Lung microvascular endothelial cell (primary cell): ENCODE measurements around the gene SHCBP1. TPM values are rescaled to one million over a fixed set of nuclear protein-coding genes. Genes with fewer than 3 reads are reported as not detected.
"Not testable (repeated sequence)": the region's sequence is repeated elsewhere in the genome, so short reads cannot be mapped to it uniquely, and the experiment has no call there.

ENCODE experiments used
- DNase-seq, 2 donors: peaks; one replicate each; pipeline versions ENCODE4 v3.0.0 to v3.0.0-alpha.2; 2010; ENCODE audit warnings: low read depth in 2 of 2
- total RNA-seq: library from RNA; depleted of rRNA; stranded (reverse); fragments of >200 nt; gene quantifications from 2 replicates; pipeline ENCODE4 v1.2.1, GENCODE V29; 2014

Gene SHCBP1, protein sequence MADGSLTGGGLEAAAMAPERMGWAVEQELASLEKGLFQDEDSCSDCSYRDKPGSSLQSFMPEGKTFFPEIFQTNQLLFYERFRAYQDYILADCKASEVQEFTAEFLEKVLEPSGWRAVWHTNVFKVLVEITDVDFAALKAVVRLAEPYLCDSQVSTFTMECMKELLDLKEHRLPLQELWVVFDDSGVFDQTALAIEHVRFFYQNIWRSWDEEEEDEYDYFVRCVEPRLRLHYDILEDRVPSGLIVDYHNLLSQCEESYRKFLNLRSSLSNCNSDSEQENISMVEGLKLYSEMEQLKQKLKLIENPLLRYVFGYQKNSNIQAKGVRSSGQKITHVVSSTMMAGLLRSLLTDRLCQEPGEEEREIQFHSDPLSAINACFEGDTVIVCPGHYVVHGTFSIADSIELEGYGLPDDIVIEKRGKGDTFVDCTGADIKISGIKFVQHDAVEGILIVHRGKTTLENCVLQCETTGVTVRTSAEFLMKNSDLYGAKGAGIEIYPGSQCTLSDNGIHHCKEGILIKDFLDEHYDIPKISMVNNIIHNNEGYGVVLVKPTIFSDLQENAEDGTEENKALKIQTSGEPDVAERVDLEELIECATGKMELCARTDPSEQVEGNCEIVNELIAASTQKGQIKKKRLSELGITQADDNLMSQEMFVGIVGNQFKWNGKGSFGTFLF
- 3.0 and 10.7 TPM in 2 replicates for total RNA-seq

DNA sequence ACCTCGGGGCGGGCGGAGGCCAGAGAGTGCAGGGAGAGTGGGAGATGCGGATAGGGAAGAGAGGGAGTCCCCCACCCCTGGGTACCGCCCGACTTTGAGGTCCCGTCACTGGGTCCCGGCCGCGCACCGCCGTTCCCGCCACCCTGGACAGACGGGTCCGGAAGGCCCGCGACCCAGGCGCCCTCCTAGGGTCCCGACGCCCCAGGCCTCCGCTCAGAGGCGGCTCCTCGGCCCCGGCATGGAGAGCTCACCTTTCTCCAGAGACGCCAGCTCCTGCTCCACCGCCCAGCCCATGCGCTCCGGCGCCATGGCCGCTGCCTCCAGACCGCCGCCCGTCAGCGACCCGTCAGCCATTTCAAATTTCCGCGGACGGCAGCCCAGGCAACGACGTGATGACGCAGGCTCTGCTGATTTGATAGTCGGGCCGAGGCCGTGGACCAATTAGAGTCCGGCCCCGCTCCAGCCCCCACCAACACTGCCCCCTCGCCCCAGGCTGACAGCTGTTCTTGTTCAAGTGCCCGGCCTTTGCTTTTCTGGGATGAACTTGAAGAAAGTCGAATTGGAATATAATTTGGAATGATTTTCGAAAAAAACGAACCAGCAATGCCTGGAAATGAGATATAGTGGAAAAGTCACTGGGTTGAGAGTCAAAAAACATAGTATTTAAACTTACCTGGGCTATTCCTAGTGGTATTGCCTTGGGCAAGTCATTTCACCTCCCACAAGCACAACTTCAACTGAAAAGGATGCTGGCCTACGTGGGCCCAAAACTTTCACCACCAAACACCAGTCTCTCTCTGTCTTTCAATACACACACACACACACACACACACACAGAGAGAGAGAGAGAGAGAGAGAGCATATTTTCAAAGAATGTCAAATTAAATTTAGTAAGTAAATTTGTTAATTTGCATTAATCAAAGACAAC is at the start of gene SHCBP1:
SHCBP1 (minus strand) TSS at position 374 of the 928 bp plus-strand sequence; CDS start at position 354, 20 bp downstream.
- DNase-seq: peak; percentile 89 to 93

- DNase-seq: no peak
Observed at GRCh38 chr16:46662123-46662522, 40.9 kb upstream of the SHCBP1 start.

DNA sequence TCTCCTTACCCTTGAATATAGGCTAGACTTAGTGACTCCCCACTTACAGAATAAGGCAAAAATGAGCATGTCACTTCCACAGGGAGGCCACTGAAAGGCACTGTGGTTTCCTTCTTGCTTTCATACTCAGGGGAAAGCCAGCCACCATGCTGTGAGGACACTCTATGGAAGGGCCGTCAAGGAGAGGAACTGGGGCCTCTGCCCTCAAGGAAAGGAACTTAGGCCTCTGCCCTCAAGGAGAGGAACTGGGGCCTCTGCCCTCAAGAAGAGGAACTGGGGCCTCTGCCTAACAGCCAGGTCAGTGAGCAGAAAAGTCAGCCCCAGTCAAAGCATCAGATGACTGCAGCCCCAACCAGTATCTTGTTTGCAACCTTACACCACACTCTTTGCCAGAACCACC is 37.7 kb upstream of the SHCBP1 start:
- no peak for DNase-seq

DNA sequence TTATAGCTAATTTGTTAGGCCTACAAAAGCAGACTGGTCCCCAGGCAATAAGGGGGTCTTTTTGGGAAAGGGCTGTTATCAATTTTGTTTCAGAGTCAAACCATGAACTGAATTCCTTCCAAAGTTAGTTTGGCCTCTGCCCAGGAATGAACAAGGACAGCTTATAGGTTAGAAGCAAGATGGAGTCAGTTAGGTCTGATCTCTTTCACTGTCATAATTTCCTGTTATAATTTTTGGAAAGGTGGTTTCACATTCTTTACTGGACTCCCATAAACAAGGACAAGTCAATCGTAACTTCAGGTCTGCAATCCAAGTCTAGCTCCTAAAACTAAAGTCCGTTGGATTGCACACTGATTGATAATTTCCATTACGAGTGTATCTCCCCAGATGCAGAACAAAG is 30.1 kb upstream of the SHCBP1 start:
- DNase-seq: no peak

GRCh38 chr16:46650254-46650623 is 29.1 kb upstream of the SHCBP1 start:
- DNase-seq: no peak

GRCh38 chr16:46649588-46650253 is 28.5 kb upstream of the SHCBP1 start:
- no peak for DNase-seq

DNA sequence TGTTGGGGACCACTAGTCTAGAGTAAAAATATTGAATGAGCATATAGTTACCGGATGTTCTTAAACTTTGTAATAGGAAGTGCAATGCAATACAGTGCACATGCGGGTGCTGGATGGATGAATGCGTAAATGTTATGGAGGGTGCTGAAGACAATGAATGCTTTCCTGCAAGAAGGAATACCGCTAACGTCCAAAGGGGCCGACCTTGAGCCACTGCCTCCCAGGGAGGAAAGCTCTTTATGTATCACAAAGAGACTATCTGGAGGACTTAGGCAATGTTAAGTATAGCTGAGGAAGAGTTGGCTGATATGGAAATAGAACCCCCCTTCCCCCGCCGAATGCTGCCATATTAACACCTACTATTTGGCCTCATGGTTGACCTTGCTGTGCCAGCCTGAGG is 27.5 kb upstream of the SHCBP1 start:
- no peak for DNase-seq

DNA sequence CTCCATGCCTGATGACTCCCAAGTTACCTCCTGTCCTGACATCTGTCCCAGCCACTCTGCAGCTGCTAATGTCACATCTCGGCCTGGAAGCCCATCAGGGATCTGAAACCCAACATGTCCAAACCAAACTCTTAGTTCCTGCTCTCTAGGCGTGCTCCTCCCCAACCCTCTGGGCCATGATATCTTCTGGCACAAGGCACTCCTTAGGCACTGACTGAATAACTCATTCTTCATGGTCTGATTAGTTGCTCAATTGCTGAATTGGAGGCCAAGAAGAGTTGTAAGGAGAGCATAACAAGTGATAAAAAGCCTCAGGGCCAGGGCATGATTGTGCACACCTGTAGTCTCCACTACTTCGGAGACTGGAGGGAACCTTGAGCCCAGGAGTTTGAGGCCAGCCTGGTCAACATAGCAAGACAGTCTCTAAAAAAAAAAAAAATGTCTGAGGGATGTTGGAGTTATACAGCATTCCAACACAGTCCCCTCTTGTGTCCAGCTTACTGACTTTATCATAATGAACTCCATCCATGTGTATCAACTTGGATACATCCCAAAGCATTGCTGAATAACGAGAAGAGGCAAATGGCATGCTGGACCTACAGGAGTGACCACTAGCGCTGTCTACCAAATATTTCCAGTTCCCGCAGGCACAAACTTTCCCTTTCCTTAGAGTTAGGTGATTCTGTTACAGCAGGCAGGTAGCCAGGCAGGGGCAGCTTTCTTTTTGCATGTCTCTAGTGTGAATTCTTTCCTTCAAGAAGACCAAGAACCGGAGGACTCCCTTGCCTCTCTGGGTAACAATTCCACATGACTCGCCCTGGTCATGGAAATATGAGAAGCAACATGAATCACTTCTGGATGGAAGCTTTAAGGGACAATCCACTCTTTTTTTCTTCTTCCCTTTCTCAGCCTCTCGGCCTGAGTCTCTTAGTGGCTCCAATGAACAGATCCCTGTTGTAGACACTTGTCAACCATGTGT is 18.1 kb upstream of the SHCBP1 start:
- DNase-seq: no peak

DNA sequence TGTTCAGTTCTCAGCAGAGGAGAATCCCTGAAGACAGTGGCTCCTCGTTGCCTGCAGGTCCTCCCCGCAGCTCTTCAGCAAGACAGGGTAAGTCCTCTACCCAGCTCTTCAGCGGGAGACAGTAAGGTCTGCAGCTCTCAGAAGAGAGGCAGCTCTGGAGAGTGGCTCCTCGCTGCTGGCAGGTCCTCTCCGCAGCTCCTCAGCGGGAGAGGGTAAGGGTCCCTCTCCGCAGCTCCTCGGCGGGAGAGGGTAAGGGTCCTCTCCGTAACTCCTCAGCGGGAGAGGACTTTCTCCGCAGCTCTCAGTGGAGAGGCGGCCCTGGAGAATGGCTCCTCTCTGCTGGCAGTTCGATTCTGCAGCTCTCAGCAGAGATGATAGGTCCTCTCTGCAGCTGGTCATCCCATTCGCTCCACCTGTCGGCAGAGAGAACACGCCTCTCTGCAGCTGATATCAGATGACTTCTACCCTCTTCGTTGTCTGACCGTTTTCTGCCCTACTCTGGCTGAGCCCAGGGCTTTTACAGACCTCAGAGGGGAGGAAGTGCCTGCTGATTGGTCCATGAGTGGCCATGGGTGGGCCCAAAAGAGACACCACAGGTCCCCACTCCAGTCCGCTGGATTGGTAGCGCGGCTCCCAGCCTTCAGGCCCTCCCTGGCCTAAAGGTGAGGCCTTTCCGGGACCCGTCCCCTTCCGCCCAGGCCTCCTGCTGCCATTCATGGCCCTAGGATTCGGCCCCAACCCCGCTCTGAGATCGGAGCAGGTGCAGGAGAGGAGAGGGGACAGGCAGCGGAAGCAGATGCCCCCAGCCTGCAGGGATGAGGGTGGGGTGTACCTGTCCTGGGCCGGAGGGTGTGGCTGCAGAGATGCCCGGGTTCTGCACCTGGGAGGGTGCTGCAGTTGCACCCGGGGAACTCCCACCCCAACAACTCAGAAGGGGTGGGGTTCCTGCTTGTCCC is 11.9 kb upstream of the SHCBP1 start:
- no peak for DNase-seq

GRCh38 chr16:46629331-46630219 is 8.4 kb upstream of the SHCBP1 start:
- peak; percentile 41 to 61 for DNase-seq

- DNase-seq: no peak
Observed at GRCh38 chr16:46627746-46628145, 6.6 kb upstream of the SHCBP1 start.

DNA sequence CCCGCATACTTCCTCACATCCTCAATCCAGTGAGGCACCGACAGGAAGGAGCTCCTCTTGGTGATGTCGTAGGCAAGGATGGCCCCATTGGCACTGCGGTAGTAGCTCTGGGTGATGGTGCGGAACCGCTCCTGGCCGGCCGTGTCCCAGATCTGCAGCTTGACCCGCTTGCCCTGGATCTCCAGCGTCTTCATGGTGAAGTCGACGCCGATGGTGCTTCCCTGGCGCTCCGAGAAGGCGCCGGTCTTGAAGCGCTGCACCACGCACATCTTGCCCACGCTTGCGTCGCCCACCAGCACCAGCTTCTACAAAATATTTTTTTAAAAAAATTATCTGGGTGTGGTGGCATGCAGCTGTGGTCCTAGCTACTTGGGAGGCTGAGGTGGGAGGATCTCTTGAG is 5.5 kb upstream of the SHCBP1 start:
- DNase-seq: not testable (repeated sequence)

GRCh38 chr16:46624862-46625261 is 3.7 kb upstream of the SHCBP1 start:
- not testable (repeated sequence) for DNase-seq

- DNase-seq: not testable (repeated sequence)
Observed at GRCh38 chr16:46623707-46624106, 2.5 kb upstream of the SHCBP1 start.

GRCh38 chr16:46623246-46623645 is 2.1 kb upstream of the SHCBP1 start:
- DNase-seq: not testable (repeated sequence)

GRCh38 chr16:46621934-46622676 is 926 bp upstream of the SHCBP1 start:
- DNase-seq: no peak
